ENCODE results near the gene SH2D6. TPM values are rescaled to one million over a fixed set of nuclear protein-coding genes. Genes with fewer than 3 reads are reported as not detected.

SH2D6 gene
- total RNA-seq, 1 donor from 2014 or later, result 0.07 TPM

- Histone ChIP-seq H3K9ac (no peak overlapping the region), H2AFZ (replicated peaks) (peak overlapping the region; percentile 29), H3K27ac (no peak overlapping the region), H3K9me3 (ENCODE audit: low read depth) (no peaks in the 10 kb centered on the region), H3K4me3 (no peak overlapping the region), H4K20me1 (ENCODE audit: low read depth) (no peaks in the 10 kb centered on the region), H3F3A (ENCODE audit: low read depth) (peaks cover 14% of the 10 kb centered on the region), H3K4me1 (peaks cover 23% of the 10 kb centered on the region), H3K36me3 (no peaks in the 10 kb centered on the region), H3K27me3 (no peaks in the 10 kb centered on the region), H3K4me2 (no peak overlapping the region), H3K79me2 (ENCODE audit: low read depth) (no peaks in the 10 kb centered on the region)
- Mint-ChIP-seq H3K36me3 (no peaks in the 10 kb centered on the region), H3K4me1 (peaks cover 47% of the 10 kb centered on the region), H3K27me3 (ENCODE audit: insufficient read depth, low read depth) (peaks cover 3% of the 10 kb centered on the region), H3K9me3 (no peaks in the 10 kb centered on the region), H3K4me3 (no peak overlapping the region), H3K27ac (peak overlapping the region; percentile 95)
- DNase-seq (ENCODE audit: low spot score), result no peak
- no peak for TF ChIP-seq EZH2 (IDR thresholded peaks at IDR 0.05)
- no peak for TF ChIP-seq CTCF (IDR thresholded peaks at IDR 0.05)
- no peak for TF ChIP-seq EZH2phosphoT487 (IDR thresholded peaks at IDR 0.05)
Observed at GRCh38 chr2:85429213-85429923, 10.9 kb downstream of the SH2D6 start.

GRCh38 chr2:85429924-85430289 is 11.4 kb downstream of the SH2D6 start:
- Histone ChIP-seq H3K4me2 (no peak overlapping the region), H2AFZ (replicated peaks) (no peak overlapping the region), H3K9me3 (ENCODE audit: low read depth) (no peaks in the 10 kb centered on the region), H3K27me3 (no peaks in the 10 kb centered on the region), H4K20me1 (ENCODE audit: low read depth) (no peaks in the 10 kb centered on the region), H3F3A (ENCODE audit: low read depth) (peaks cover 14% of the 10 kb centered on the region), H3K4me1 (peaks cover 23% of the 10 kb centered on the region), H3K79me2 (ENCODE audit: low read depth) (no peaks in the 10 kb centered on the region), H3K4me3 (no peak overlapping the region), H3K9ac (no peak overlapping the region), H3K36me3 (no peaks in the 10 kb centered on the region), H3K27ac (no peak overlapping the region)
- Mint-ChIP-seq H3K4me1 (peaks cover 49% of the 10 kb centered on the region), H3K4me3 (peak overlapping the region; percentile 27), H3K9me3 (no peaks in the 10 kb centered on the region), H3K27me3 (ENCODE audit: insufficient read depth, low read depth) (peaks cover 3% of the 10 kb centered on the region), H3K36me3 (no peaks in the 10 kb centered on the region), H3K27ac (peak overlapping the region; percentile 89)
- DNase-seq (ENCODE audit: low spot score), result no peak
- TF ChIP-seq CTCF (IDR thresholded peaks at IDR 0.05), result no peak
- TF ChIP-seq EZH2 (IDR thresholded peaks at IDR 0.05), result no peak
- TF ChIP-seq EZH2phosphoT487 (IDR thresholded peaks at IDR 0.05), result no peak

GRCh38 chr2:85430752-85431569 is 12.4 kb downstream of the SH2D6 start:
- Histone ChIP-seq H3K4me2 (peak overlapping the region; percentile 58), H3K9ac (no peak overlapping the region), H3K4me3 (peak overlapping the region; percentile 29), H3K79me2 (ENCODE audit: low read depth) (no peaks in the 10 kb centered on the region), H3K36me3 (no peaks in the 10 kb centered on the region), H4K20me1 (ENCODE audit: low read depth) (no peaks in the 10 kb centered on the region), H3K27ac (no peak overlapping the region), H3F3A (ENCODE audit: low read depth) (peaks cover 14% of the 10 kb centered on the region), H3K27me3 (no peaks in the 10 kb centered on the region), H3K4me1 (peaks cover 23% of the 10 kb centered on the region), H3K9me3 (ENCODE audit: low read depth) (no peaks in the 10 kb centered on the region), H2AFZ (replicated peaks) (peak overlapping the region; percentile 38)
- DNase-seq (ENCODE audit: low spot score), result peak; percentile 93
- TF ChIP-seq CTCF (IDR thresholded peaks at IDR 0.05) (no peak), EZH2phosphoT487 (IDR thresholded peaks at IDR 0.05) (no peak), EZH2 (IDR thresholded peaks at IDR 0.05) (no peak)
- H3K27ac Mint-ChIP-seq, result peak overlapping the region; percentile 96
- peaks cover 55% of the 10 kb centered on the region for H3K4me1 Mint-ChIP-seq
- peak overlapping the region; percentile 74 for H3K4me3 Mint-ChIP-seq
- H3K36me3 Mint-ChIP-seq, result no peaks in the 10 kb centered on the region
- H3K27me3 Mint-ChIP-seq (ENCODE audit: insufficient read depth, low read depth), result peaks cover 4% of the 10 kb centered on the region
- H3K9me3 Mint-ChIP-seq, result no peaks in the 10 kb centered on the region

Measured in neural progenitor cell (in vitro differentiated cells).